Uterus (tissue), 4 donors: Measurements from ENCODE around the gene USP32. TPM values are rescaled to one million over a fixed set of nuclear protein-coding genes. Genes with fewer than 3 reads are reported as not detected.

Experiments used
- DNase-seq, 2 donors: peaks; one replicate each; pipeline ENCODE4 v3.0.0-alpha.2; 2019 to 2020
- H3K27ac ChIP-seq, 2 donors: fragments of 200-600 bp; sonication (generic); 1 replicate in 1 of 2; 2 replicates in 1 of 2; pipeline ENCODE4 v1.5.1; 2016 to 2018
- H3K27me3 ChIP-seq, 2 donors: fragments of 200-600 bp; sonication (generic); one replicate each; pipeline ENCODE4 v1.5.1; 2018 to 2019; ENCODE audit warnings: control low read depth in 1 of 2
- H3K36me3 ChIP-seq, 2 donors: fragments of 200-600 bp; sonication (generic); one replicate each; pipeline ENCODE4 v1.5.1; 2019; ENCODE audit warnings: control low read depth in 1 of 2
- H3K4me1 ChIP-seq, 2 donors: fragments of 200-600 bp; sonication (generic); one replicate each; pipeline ENCODE4 v1.5.1; 2018 to 2019; ENCODE audit warnings: control low read depth in 1 of 2
- H3K4me3 ChIP-seq, 2 donors: fragments of 200-600 bp; sonication (generic); 1 replicate in 1 of 2; 2 replicates in 1 of 2; pipeline ENCODE4 v1.5.1; 2018 to 2019; ENCODE audit warnings: mild to moderate bottlenecking in 1 of 2
- H3K9me3 ChIP-seq, 2 donors: fragments of 200-600 bp; sonication (generic); one replicate each; pipeline ENCODE4 v1.5.1; 2019; ENCODE audit warnings: control low read depth in 1 of 2
- CTCF ChIP-seq, 4 experiments: fragments of 200-600 bp in 2 of 4; fragments of 450-650 bp in 2 of 4; sonication (generic) in 2 of 4; IDR thresholded peaks; one replicate each; pipeline ENCODE4 v1.5.1; 2016 to 2019; ENCODE audit warnings: antibody characterized with exemption in 4 of 4, mild to moderate bottlenecking in 2 of 4, moderate library complexity in 1 of 4
- POLR2A ChIP-seq, 2 donors: fragments of 450-650 bp; IDR thresholded peaks; one replicate each; pipeline ENCODE4 v1.6.1; 2016; ENCODE audit warnings: antibody characterized with exemption in 2 of 2, mild to moderate bottlenecking in 1 of 2, moderate library complexity in 1 of 2
- intact Hi-C: fragments of 100-400 bp; cut with DNase I; formaldehyde crosslinking; loops from one replicate; pipeline ENCODE4 v1.15.1; 2023; ENCODE audit warnings: low total_unique reads
- total RNA-seq, 4 donors: library from RNA; depleted of rRNA in 3 of 4; stranded (reverse); fragments of >200 nt in 3 of 4; gene quantifications; one replicate each; pipeline versions ENCODE4 v1.1.0 to v1.2.4, GENCODE V29; 2014 to 2023
- donor health status: DM: yes; HTN: yes; CAD: no.

USP32 gene
- total RNA-seq, 4 donors from 2014 or later = 28.4 to 54.1 (median 43.1) TPM

GRCh38 chr17:60359415-60359814, 32.5 kb downstream of the USP32 start:
- Histone ChIP-seq H3K4me3 (no peak overlapping the region), H3K36me3 (no peaks in the 10 kb centered on the region), H3K27ac (no peak overlapping the region), H3K9me3 (no peaks in the 10 kb centered on the region), H3K4me1 (no peaks in the 10 kb centered on the region), H3K27me3 (no peaks in the 10 kb centered on the region)
- intact Hi-C loops = no loop called here
- DNase-seq = no peak
- no peak for TF ChIP-seq CTCF (IDR thresholded peaks at IDR 0.05)
- no peak for TF ChIP-seq POLR2A (IDR thresholded peaks at IDR 0.05)

- Histone ChIP-seq H3K27ac (no peak overlapping the region), H3K36me3 (no peaks in the 10 kb centered on the region), H3K4me1 (no peaks in the 10 kb centered on the region), H3K9me3 (no peaks in the 10 kb centered on the region), H3K27me3 (no peaks in the 10 kb centered on the region), H3K4me3 (no peak overlapping the region)
- intact Hi-C loops = no loop called here
- TF ChIP-seq POLR2A (IDR thresholded peaks at IDR 0.05) (no peak), CTCF (IDR thresholded peaks at IDR 0.05) (no peak)
- DNase-seq = no peak
Measured at GRCh38 chr17:60358606-60359225, 33.2 kb downstream of the USP32 start.

GRCh38 chr17:60356940-60357339, 35.0 kb downstream of the USP32 start:
- H3K27ac ChIP-seq = no peak overlapping the region
- intact Hi-C loops = no loop called here
- DNase-seq = peak in 1 of 2 donors; percentile 34

GRCh38 chr17:60355663-60356594, 36.0 kb downstream of the USP32 start:
- Histone ChIP-seq H3K9me3 (no peaks in the 10 kb centered on the region), H3K36me3 (no peaks in the 10 kb centered on the region), H3K4me3 (no peak overlapping the region), H3K27me3 (no peaks in the 10 kb centered on the region), H3K4me1 (no peaks in the 10 kb centered on the region), H3K27ac (no peak overlapping the region)
- DNase-seq = no peak
- TF ChIP-seq POLR2A (IDR thresholded peaks at IDR 0.05) = no peak
- TF ChIP-seq CTCF (IDR thresholded peaks at IDR 0.05) = no peak
- intact Hi-C loops = no loop called here

More at GRCh38 chr17:60356940-60357339, 35.0 kb downstream of the USP32 start:
- H3K4me1 ChIP-seq = no peaks in the 10 kb centered on the region
- TF ChIP-seq POLR2A (IDR thresholded peaks at IDR 0.05) = no peak
- no peak for TF ChIP-seq CTCF (IDR thresholded peaks at IDR 0.05)
- H3K36me3 ChIP-seq = no peaks in the 10 kb centered on the region
- H3K9me3 ChIP-seq = no peaks in the 10 kb centered on the region
- no peak overlapping the region for H3K4me3 ChIP-seq
- H3K27me3 ChIP-seq = no peaks in the 10 kb centered on the region

- no peaks in the 10 kb centered on the region for H3K4me1 ChIP-seq
- no peak overlapping the region for H3K27ac ChIP-seq
- no peaks in the 10 kb centered on the region for H3K9me3 ChIP-seq
- H3K4me3 ChIP-seq = no peak overlapping the region
- no peaks in the 10 kb centered on the region for H3K36me3 ChIP-seq
- TF ChIP-seq POLR2A (IDR thresholded peaks at IDR 0.05) (no peak), CTCF (IDR thresholded peaks at IDR 0.05) (no peak)
- intact Hi-C loops = no loop called here
- no peak for DNase-seq
- H3K27me3 ChIP-seq = no peaks in the 10 kb centered on the region
Measured at GRCh38 chr17:60354223-60354622, 37.7 kb downstream of the USP32 start.
